HG03135 (cell line): ENCODE results near the gene AP4M1.

Experiments
- ATAC-seq: cut with Tn5 transposase; IDR thresholded peaks from one replicate; pipeline ENCODE4 v1.9.1; 2021; ENCODE audit warnings: mild to moderate bottlenecking, moderate library complexity; ENCODE audit not compliant: unreplicated experiment

Gene AP4M1

GRCh38 chr7:100101016-100101862 is at the start of gene AP4M1, which contains the start of gene MCM7:
AP4M1 (plus strand) TSS chr7:100101643; CDS start chr7:100101715, 72 bp downstream.
MCM7 (minus strand) TSS chr7:100101397; CDS start chr7:100101294, 103 bp downstream.
- ATAC-seq: peak; percentile 80

GRCh38 chr7:100053215-100053614 is 48.2 kb upstream of the AP4M1 start:
- no peak for ATAC-seq

GRCh38 chr7:100057006-100057405 is 44.4 kb upstream of the AP4M1 start:
- no peak for ATAC-seq

- no peak for ATAC-seq
Measured at GRCh38 chr7:100059251-100059739, 42.1 kb upstream of the AP4M1 start.

- no peak for ATAC-seq
Measured at GRCh38 chr7:100061518-100062193, 39.8 kb upstream of the AP4M1 start.

- no peak for ATAC-seq
Measured at GRCh38 chr7:100063376-100063775, 38.1 kb upstream of the AP4M1 start.

GRCh38 chr7:100064162-100064561 is 37.3 kb upstream of the AP4M1 start:
- no peak for ATAC-seq

GRCh38 chr7:100065452-100066186 is 35.8 kb upstream of the AP4M1 start:
- ATAC-seq: no peak

GRCh38 chr7:100066953-100067352 is 34.5 kb upstream of the AP4M1 start:
- no peak for ATAC-seq

GRCh38 chr7:100069991-100070390 is 31.5 kb upstream of the AP4M1 start:
- no peak for ATAC-seq

GRCh38 chr7:100071018-100071723 is 30.3 kb upstream of the AP4M1 start:
- ATAC-seq: no peak

- ATAC-seq: no peak
Measured at GRCh38 chr7:100072462-100072861, 29.0 kb upstream of the AP4M1 start.

GRCh38 chr7:100074841-100075240 is 26.6 kb upstream of the AP4M1 start:
- ATAC-seq: no peak

- no peak for ATAC-seq
Measured at GRCh38 chr7:100075418-100075817, 26.0 kb upstream of the AP4M1 start.

GRCh38 chr7:100077205-100077604 is 24.2 kb upstream of the AP4M1 start:
- no peak for ATAC-seq

- ATAC-seq: no peak
Measured at GRCh38 chr7:100079024-100079560, 22.4 kb upstream of the AP4M1 start.

- ATAC-seq: no peak
Measured at GRCh38 chr7:100080907-100081534, 20.4 kb upstream of the AP4M1 start.

GRCh38 chr7:100081535-100082102 is 19.8 kb upstream of the AP4M1 start, which contains the start of gene ZNF3:
ZNF3 (minus strand) TSS chr7:100081723; CDS start chr7:100077357, 4,366 bp downstream.
- ATAC-seq: peak; percentile 74

- ATAC-seq: no peak
Measured at GRCh38 chr7:100082978-100083377, 18.5 kb upstream of the AP4M1 start.
